ENCODE results near the gene HEXIM1. TPM values are rescaled to one million over a fixed set of nuclear protein-coding genes. Genes with fewer than 3 reads are reported as not detected.

The HEXIM1 gene
- total RNA-seq, 4 donors from 2014 or later, result 38.0 to 54.9 (median 42.6) TPM

- WGBS, 2 donors (ENCODE audit: low coverage in 1 of 2), result 0 to 1% methylated on average over 1 to 22 of the region's 48 CpGs
- no peaks in the 10 kb centered on the region for H3K9me3 ChIP-seq
- peaks cover 19 to 48% (median 36%) of the 10 kb centered on the region in 4 donors for H3K4me1 ChIP-seq
- peak in 1 of 3 donors; percentile 3 for TF ChIP-seq POLR2AphosphoS5 (IDR thresholded peaks at IDR 0.05)
- no peak for TF ChIP-seq POLR2A (IDR thresholded peaks at IDR 0.05)
- peak in 4 of 5 experiments; percentile 7 to 42 (median 17) for TF ChIP-seq CTCF (IDR thresholded peaks at IDR 0.05)
- intact Hi-C loops (cut with DNase I; ENCODE audit: low total_unique reads), result loop anchor here (2.0 kb wide), 1 partner anchor 14 kb away; no protein-coding TSS in a partner anchor
- peak overlapping the region; percentile 94 to 99 (median 98) for H3K27ac ChIP-seq
- H3K27me3 ChIP-seq, result no peaks in the 10 kb centered on the region
- no peaks in the 10 kb centered on the region for H3K36me3 ChIP-seq
- in situ Hi-C loops (cut with MboI; ENCODE audit: low pct_ligation_motif_present in 1 of 4, low pct_unique_long_range_greater_than_20kb in 1 of 4, low sequenced_read_pairs in 3 of 4), result no loop called here
- DNase-seq, result peak; percentile 67
- H3K4me3 ChIP-seq, result peak overlapping the region; percentile 59 to 85 (median 75)
These were observed 12.4 kb downstream of the HEXIM1 start for GRCh38 chr17:45160447-45161287.

GRCh38 chr17:45161288-45162024 lies 13.2 kb downstream of the HEXIM1 start, which contains the start of gene HEXIM2:
HEXIM2 (plus strand) TSS chr17:45161875; CDS start chr17:45162794, 919 bp downstream.
- no peaks in the 10 kb centered on the region for H3K9me3 ChIP-seq
- WGBS, 2 donors (ENCODE audit: low coverage in 1 of 2), result 0% methylated on average over 31 of the region's 53 CpGs; no CpG with 5 or more reads in 1 of the 2 donors
- intact Hi-C loops (cut with DNase I; ENCODE audit: low total_unique reads), result loop anchor here (2.0 kb wide), 1 partner anchor 15 kb away; no protein-coding TSS in a partner anchor
- peak; percentile 99 for DNase-seq
- peak; percentile 88 to 98 (median 96) for TF ChIP-seq POLR2AphosphoS5 (IDR thresholded peaks at IDR 0.05)
- TF ChIP-seq EP300 (IDR thresholded peaks at IDR 0.05; ENCODE audit: low read depth), result no peak
- no peak for TF ChIP-seq CTCF (IDR thresholded peaks at IDR 0.05)
- TF ChIP-seq POLR2A (IDR thresholded peaks at IDR 0.05), result peak; percentile 91
- no peaks in the 10 kb centered on the region for H3K27me3 ChIP-seq
- no peaks in the 10 kb centered on the region for H3K36me3 ChIP-seq
- peaks cover 19 to 47% (median 36%) of the 10 kb centered on the region in 4 donors for H3K4me1 ChIP-seq
- peak within 1 kb of the TSS; percentile 94 to 99 (median 98) for H3K27ac ChIP-seq
- in situ Hi-C loops (cut with MboI; ENCODE audit: low pct_ligation_motif_present in 1 of 4, low pct_unique_long_range_greater_than_20kb in 1 of 4, low sequenced_read_pairs in 3 of 4), result no loop called here
- peak within 1 kb of the TSS; percentile 59 to 85 (median 75) for H3K4me3 ChIP-seq

GRCh38 chr17:45162025-45162687 lies 13.9 kb downstream of the HEXIM1 start:
- Histone ChIP-seq H3K9me3 (no peaks in the 10 kb centered on the region), H3K27me3 (no peaks in the 10 kb centered on the region), H3K4me3 (peak overlapping the region in 3 of 4 donors; percentile 15 to 71 (median 24)), H3K27ac (peak overlapping the region; percentile 71 to 98 (median 86)), H3K4me1 (peaks cover 19 to 41% (median 36%) of the 10 kb centered on the region in 4 donors), H3K36me3 (no peaks in the 10 kb centered on the region)
- in situ Hi-C loops (cut with MboI; ENCODE audit: low pct_ligation_motif_present in 1 of 4, low pct_unique_long_range_greater_than_20kb in 1 of 4, low sequenced_read_pairs in 3 of 4) (no loop called here), intact Hi-C loops (cut with DNase I; ENCODE audit: low total_unique reads) (no loop called here)
- TF ChIP-seq POLR2A (IDR thresholded peaks at IDR 0.05) (no peak), EP300 (IDR thresholded peaks at IDR 0.05; ENCODE audit: low read depth) (no peak), CTCF (IDR thresholded peaks at IDR 0.05) (no peak)
- DNase-seq, result no peak
- 55% methylated on average over 9 of the region's 9 CpGs; no CpG with 5 or more reads in 1 of the 2 donors for WGBS, 2 donors (ENCODE audit: low coverage in 1 of 2)

All from transverse colon (tissue), 4 donors.